Brain pericyte (primary cell): Measurements from ENCODE around the gene NDUFV3.
"Not testable (repeated sequence)": the region's sequence is repeated elsewhere in the genome, so short reads cannot be mapped to it uniquely, and the experiment has no call there.

Experiments used
- DNase-seq: peaks from one replicate; pipeline ENCODE4 v3.0.0-alpha.2; 2012; ENCODE audit warnings: low read depth, low spot score

NDUFV3 gene

DNA sequence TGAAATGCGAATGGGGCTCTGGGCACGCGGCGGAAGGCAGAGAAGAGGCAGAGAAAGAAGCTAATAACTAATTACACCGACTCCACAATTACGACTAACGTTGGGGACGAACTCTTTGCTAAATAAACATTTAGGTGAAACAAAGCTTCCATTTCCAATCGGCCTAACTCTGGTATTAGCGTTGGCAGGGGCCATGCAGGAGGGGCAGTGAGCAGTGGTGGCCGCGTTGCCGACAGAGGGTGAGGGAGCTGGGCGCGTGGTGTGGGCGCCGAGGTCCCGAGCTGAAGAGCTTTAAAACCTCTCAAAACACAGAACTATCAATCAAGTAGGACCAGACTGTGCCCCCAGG lies 553 bp upstream of the NDUFV3 start:
- DNase-seq = no peak

DNA sequence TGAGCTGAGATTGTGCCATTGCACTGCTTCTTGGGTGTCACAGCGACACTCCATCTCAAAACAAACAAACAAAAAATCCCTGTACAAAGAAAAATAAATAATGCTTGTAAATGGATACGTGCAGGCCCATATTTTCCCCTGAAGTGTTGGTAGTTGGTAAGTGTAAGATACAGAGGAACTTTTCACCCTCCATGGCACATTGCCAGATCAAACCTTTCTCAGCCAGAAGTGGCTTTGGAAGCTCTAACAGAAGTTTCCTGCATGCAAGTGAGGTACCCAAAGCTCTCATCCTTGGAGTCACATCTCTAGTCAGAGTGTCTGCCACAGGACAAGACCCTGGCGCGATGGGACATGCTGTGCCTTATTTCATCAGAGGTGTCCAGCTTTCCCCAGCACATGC lies 7.3 kb downstream of the NDUFV3 start:
- no peak for DNase-seq

DNA sequence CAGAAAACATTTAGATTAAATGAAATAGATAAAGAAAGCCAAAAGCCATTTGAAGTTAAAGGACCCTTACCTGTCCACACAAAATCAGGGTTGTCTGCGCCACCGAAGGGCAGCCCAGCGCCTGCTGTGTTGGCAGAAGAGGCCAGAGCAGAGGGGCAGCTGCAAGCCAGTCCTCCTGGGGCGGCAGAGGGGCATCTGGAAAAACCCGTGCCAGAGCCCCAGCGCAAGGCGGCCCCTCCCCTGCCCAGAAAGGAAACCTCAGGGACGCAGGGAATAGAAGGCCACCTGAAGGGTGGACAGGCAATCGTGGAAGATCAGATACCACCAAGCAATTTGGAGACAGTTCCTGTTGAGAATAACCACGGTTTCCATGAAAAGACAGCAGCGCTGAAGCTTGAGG lies 10.7 kb downstream of the NDUFV3 start:
- no peak for DNase-seq

DNA sequence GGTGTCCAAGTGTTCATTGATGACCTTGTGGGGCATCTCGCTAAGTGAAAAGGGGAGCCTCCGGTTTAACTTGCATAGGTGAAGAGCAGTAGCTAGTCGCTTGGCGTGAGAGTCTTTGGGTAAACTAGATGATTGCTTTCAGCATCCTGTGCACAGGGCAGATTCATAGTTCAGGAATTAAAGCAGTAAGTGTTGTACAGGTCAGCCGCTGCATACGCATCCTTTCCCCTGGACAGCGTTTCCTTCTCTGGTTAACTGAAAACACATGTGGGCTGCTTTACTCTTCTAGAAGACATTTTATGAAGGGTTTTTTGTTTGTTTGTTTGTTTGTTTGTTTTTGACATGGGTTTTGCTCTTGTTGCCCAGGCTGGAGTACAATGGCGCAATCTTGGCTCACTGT lies 12.1 kb downstream of the NDUFV3 start:
- DNase-seq = no peak

DNA sequence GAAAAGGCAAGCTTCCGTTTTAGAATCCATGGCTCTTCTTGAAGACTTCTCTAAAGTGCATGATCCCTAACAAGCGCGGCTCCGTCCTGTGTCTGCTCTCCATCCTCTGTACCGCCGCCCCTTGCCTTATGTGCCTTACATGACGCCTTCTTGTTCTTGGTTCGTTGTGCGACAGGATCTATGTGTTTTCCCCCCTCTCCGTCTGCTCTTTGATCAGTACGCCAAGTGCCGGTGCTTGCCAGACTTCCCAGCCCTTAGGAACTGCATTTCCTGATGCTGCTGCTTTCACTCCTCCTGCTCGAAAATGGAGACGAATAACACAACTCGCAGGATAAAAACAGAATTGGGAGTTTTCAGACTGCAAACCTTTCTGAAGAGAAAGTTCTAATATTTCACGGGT lies 13.1 kb downstream of the NDUFV3 start:
- no peak for DNase-seq

DNA sequence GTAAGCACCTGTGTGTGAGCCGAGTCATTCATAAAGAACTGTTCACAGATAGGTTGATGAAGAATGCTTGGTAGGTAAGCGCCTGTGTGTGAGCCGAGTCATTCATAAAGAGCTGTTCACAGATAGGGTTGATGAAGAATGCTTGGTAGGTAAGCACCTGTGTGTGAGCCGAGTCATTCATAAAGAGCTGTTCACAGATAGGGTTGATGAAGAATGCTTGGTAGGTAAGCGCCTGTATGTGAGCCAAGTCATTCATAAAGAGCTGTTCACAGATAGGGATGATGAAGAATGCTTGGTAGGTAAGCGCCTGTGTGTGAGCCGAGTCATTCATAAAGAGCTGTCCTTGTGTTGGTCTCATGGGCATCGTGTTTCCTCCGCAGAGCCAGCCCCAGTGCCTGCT lies 15.4 kb downstream of the NDUFV3 start:
- not testable (repeated sequence) for DNase-seq

DNA sequence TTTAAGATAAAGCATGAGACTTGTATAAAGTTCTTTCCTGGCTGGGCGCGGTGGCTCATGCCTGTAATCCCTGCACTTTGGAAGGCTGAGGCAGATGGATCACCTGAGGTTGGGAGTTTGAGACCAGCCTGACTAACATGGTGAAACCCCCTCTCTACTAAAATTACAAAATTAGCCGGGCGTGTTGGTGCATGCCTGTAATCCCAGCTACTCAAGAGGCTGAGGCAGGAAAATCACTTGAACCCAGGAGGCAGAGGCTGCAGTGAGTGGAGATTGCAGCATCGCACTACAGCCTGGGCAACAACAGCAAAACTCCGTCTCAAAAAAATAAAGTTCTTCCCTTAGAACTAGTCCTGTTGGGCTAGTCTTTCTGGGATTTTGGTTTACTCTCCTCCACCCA lies 18.8 kb downstream of the NDUFV3 start:
- not testable (repeated sequence) for DNase-seq

DNA sequence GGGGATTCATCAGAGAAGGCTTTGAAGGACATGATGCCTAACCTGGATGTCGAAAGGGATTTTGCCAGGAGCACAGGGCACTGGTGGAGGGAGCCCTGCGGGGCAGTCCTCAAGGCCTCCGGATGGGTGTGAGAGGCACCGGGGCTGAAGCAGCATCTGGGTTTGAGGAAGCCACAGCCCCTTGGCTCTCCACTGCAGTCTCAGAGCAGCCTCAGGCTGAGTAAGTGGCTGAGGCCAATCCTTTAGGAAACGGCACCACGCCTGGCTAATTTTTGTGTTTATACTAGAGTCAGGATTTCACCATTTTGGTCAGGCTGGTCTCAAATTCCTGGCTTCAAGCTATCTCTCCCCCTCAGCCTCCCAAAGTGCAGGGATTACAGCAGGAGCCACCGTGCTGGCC lies 20.4 kb downstream of the NDUFV3 start:
- DNase-seq = no peak

DNA sequence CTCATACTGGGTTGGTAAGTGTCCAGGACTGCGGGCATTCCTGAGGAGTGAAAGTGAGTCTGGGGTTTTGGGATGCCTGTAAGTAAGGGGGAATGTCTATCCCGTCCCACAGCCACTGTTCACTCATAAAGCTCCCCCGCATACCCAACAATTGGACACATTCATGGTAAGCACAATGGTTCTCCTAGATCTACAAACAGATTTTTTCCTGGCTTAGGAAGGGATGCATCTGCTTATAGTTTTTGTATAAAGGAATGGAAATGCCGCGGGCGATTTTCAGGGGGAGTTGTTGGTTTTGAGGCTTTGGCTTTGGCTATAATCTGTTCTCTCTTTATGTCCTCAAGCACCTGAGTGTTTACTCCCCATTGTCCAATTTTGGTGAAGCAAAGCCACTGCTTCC lies 25.2 kb downstream of the NDUFV3 start:
- no peak for DNase-seq

DNA sequence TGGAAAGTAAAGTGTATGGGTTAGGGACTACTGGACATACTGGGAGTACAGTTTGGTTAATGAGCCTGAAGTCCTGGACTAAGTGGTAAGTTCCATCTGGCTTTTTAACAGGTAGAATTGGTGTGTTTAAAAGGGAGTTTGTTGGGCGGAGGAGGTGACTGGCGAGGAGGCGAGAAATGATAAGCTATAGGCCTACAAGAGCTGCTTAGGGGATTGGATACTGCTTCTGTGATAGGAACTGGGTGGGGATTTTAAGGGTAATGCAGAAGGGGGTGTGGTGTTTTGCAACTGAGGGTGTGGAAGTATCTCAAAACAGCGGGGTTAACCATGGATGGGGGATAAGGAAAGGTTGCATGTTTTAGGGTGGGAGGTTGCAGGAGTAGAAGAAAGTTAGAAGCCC lies 28.8 kb downstream of the NDUFV3 start:
- DNase-seq = no peak

DNA sequence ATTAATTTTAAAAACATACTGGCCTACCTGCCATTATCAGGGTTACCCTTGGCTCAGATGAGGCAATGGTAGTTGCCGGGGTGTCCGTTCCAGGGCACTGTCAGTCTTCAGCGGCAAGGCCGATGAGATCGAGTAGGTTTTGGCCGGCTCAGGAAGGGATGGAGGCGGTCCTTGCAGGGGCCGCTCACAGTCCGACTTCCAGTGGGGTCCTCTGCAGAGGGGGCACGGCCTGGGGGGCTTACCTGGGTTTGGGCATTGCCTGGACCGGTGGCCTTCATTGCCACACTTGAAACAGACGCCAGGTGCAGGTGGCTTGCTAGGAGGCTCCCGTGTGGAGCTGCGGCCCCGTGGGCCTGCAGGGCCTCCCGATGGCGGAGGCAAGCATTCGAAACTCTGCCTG lies 29.8 kb downstream of the NDUFV3 start:
- DNase-seq = no peak

DNA sequence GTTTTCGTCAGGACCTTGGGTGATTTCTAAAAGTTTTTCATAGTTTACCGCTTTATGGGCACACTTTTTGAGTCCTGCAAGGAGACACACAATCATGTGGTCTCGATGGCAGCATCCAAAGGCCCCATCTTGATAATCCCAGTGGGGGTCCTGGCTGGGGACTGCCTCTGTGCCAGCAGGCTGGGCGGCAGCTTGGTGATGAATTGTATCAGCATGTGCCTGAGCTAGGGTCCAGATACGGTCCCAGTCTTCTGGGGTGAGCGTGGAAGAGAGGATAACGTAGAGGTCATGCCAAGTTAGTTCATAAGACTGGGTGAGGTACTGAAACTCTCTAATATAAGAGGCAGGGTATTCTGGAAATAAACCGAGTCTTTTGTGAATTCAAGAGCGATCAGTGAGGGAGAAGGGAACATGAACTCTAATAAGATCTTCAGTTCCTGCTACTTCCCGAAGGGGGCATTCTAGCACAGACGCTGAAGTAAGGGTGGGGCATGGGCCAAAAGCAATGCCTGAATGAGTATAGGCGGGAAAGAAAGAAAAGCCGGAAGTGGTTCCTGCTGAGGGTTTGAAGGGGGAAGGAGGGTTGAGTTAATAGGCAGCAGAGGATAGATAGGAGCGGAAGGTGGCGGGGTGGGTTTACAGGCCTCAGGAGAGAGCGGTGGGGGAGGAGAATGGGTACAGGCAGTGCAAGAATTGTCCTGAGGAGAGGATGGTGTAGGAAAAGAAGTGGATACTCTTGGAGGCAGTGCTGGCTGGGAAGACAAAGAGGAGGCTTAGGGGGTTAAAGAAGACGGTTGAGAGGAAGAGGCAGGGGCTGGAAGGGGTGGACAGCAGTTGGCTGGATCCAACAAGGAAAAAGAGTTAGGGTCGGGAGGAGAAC lies 30.7 kb downstream of the NDUFV3 start:
- DNase-seq = peak; percentile 49

DNA sequence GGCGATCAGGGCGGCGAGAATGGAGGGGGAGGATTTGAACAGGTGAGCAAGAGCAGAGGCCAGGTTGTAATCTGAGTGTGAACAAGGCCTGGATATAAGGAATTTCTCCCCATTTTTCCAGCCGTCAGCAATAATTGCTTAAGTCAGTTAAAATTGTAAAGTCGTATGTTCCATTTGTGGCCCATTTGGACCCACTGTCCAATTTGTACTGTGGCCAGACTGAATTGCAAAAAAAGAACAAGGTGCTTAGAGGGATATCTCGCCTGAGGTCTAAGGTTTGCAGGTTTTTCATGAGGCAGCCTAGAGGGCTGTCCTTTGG lies 31.3 kb downstream of the NDUFV3 start:
- no peak for DNase-seq

DNA sequence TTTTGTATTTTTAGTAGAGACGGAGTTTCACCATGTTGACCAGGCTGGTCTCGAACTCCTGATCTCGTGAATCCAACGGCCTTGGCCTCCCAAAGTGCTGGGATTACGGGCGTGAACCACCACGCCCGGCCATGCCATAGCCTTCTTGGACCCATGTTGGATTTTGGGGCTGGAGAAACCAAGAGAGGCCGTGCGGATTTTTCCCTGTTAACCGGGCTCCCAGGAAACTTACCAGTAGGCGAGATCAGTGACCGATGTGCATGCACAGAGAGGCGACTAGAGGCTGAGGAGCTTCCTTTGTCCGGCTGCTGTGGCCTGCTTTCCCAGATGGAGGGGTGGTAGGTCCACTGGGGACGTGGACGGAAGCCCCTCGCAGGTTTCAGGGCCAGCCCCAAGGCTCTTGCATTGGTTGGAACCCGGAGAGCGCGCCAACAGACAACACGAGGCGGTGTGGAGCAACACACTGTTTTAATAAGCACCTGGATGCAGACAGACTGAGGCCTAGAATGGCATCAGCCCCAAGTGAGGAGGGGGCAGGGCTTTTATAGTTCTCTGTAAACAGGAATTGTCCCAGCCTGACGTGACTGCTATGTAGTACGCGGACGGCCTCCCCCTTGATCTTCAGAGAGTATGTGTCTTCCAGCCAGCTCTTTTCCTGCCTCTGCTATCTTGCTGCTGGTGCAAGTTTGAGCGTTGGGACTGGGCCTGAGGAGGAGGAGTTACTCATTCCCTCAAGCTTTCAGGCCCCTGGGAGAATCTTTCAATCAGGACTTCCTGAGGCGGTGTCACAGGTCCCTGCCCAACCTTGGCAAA lies 32.2 kb downstream of the NDUFV3 start, which contains the start of gene ERVH48-1:
TSS of gene ERVH48-1 (minus strand) at position 517 of the 813 bp plus-strand sequence. CDS start 6,624 bp downstream, outside the sequence.
- no peak for DNase-seq

DNA sequence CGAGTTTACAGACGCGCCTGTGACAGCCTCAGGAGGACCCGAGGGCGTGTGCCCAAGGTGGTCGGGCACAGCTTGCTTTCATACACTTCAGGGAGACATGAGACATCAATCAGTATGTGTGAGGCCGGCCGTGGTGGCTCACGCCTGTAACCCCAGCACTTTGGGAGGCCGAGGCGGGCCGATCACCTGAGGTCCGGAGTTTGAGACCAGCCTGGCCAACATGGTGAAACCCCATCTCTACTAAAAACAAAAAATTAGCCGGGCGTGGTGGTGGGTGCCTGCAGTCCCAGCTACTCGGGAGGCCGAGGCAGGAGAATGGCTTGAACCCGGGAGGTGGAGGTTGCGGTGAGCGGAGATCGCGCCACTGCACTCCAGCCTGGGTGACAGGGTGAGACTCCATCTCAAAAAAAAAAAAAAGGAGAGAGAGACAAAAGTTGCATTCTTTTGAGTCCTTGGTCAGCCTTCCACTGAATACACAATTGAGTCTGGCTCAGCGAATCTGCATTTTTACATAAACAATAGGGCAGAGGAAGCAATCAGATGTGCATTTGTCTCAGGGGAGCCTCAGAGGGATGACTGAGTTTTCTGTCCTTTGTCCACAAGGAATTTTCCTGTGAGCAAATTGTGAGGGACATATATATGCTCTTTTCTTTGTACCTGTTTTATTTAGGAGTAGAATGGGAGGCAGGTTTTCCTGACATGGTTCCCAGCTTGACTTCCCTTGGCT lies 34.5 kb downstream of the NDUFV3 start:
- DNase-seq = not testable (repeated sequence)

DNA sequence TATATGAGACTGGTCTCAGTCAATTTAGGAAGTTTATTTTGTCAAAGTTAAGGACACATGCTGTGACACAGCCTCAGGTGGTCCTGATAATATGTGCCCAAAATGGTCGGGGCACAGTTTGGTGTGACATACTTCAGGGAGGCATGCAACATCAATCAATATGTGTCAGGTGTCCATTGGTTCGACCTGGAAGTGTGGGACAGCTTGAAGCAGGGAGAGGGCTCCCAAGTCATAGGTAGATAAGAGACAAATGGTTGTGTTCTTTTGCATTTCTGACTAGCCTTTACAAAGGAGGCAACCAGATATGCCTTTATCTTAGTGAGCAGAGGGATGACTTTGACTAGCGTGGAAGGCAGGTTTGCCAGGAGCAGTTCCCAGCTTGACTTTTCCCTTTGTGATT lies 36.9 kb downstream of the NDUFV3 start:
- DNase-seq = no peak

DNA sequence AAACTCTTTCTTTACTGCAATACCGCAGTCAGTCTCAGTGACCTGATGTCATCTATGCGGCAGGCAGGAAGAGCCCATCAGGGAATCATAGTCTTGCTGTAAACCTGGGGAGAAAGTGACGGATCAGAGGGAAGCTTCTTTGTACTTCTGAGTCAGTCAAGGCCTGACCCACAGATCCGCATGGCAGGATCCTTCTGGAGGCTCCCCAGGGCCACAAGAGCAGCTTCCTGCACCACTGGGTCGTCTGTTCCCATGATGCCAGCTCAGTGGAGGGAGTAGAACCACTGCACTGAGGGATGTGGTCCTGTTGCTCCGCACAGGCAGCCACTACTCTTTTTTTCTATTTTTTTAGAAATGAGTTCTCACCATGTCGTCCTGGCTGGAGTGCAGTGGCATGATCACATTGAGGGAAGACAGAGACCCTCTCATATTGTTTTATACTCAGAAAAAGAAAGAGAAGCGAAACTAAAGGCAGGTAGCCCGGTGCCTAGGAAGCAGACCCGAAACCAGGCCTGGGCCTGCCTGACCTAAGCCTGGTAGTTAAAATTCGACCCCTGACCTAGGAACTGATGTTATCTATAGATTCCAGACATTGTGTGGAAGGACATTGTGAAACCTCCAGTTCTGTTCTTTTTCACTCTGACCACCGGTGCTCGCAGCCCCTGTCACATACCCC lies 38.6 kb downstream of the NDUFV3 start:
- no peak for DNase-seq

DNA sequence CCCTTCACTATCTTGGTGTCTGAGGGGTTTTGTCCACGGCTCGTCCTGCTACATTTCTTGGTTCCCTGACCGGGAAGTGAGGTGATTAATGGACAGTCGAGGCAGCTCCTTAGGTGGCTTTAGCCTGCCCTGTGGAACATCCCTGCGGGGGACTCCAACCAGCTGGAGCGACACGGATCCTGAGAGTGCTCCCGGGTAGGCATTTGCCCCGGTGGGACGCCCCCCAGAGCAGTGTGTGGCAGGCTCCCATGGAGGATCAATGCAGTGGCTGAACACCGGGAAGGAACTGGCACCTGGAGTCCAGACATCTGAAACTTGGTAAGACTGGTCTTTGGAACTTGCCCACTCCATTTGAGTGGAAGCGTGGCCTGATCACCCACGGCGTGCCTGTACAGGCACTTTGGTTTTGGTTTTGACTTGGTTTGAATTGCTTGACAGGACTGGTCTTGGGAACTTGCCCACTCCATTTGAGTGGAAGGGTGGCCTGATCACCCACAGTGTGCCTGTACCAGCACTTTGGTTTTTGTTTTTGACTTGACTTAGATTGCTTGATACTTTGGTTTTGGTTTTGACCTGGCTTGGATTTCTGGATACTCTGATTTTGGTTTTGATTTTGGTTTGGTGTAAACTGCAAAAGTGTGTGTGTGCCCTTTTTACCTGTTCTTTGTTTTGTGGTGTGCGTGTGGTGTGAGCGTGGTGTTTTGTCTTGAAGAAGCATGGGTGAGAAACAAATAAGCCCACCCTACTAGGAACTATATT lies 39.4 kb downstream of the NDUFV3 start:
- DNase-seq = not testable (repeated sequence)

DNA sequence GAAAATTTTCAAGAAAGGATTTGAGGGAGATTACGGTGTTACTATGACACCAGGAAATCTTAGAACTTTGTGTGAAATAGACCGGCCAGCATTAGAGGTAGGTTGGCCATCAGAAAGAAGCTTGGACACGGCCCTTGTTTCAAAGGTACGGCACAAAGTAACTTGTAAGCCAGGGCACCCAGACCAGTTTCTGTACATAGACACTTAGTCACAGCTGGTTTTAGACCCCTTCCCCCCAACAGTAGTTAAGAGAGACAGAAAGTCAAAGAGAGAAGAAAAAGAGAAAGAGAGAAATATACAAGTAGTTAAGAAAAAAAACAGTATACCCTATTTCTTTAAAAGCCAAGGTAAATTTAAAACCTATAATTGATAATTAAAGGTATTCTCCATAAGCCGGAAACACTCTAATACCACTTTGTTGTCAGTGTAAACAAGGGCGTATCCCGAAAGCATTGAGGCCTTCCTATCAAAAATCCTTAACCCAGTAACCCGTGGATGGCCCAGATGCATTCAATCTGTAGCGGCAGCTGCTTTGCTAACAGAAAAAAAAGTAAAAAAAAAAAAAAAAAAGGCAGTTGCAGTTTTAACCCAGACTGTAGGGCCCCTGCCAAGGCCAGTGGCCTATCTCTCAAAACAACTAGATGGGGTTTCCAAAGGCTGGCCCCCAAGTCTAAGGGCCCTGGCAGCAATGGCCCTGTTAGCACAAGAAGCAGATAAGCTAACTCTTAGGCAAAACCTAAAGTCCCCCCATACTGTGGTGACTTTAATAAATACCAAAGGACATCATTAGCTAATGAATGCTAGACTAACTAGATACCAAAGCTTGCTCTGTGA lies 40.2 kb downstream of the NDUFV3 start:
- not testable (repeated sequence) for DNase-seq

DNA sequence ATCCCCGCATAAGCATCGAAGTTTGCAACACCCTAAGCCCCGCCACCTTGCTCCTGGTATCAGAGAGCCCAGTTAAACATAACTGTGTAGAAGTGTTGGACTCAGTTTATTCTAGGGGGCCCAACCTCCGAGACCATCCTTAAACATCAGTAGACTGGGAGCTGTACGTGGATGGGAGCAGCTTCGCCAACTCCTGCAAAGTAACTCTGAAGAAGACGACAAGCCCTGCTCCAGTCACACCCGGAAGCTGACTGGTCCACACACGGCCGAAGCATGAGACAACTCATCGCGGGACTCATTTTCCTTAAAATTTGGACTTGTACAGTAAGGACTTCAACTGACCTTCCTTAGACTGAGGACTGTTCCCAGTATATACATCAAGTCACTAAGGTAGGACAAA lies 40.9 kb downstream of the NDUFV3 start:
- not testable (repeated sequence) for DNase-seq
